B cell (primary cell): ENCODE data around the gene CAMK2D.

Source experiments
- EZH2 ChIP-seq: IDR thresholded peaks from 2 replicates; pipeline ENCODE4 v1.6.1; 2012; ENCODE audit warnings: borderline replicate concordance, low read depth, mild to moderate bottlenecking, moderate library complexity, low read length; ENCODE audit not compliant: insufficient read depth, poor library complexity, severe bottlenecking
- TF ChIP-seq, protein P1 (sequence below): fragments of 200-600 bp; IDR thresholded peaks from one replicate; pipeline ENCODE4 v1.8.0; 2022; ENCODE audit warnings: antibody characterized with exemption, mild to moderate bottlenecking

DNA sequence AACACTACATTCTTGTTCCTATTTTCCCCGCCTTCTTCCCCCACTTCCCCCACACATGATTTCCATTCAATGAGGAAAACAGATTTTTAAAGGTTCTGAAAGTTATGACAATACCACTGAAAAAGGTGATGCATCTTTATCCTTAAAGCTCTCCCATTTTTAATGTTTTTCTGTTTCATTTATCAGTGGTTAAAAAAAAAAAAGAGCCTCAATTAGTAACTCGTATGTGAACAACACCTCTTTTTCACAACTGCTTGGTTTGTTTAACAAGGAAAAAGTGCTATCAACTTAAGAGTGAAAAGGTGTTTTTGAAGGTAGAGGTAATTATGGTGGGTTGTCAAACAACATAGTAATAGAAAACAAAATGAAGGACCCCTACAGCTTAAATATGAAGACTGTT, 8.2 kb upstream of the CAMK2D start:
- TF ChIP-seq, protein P1, sequence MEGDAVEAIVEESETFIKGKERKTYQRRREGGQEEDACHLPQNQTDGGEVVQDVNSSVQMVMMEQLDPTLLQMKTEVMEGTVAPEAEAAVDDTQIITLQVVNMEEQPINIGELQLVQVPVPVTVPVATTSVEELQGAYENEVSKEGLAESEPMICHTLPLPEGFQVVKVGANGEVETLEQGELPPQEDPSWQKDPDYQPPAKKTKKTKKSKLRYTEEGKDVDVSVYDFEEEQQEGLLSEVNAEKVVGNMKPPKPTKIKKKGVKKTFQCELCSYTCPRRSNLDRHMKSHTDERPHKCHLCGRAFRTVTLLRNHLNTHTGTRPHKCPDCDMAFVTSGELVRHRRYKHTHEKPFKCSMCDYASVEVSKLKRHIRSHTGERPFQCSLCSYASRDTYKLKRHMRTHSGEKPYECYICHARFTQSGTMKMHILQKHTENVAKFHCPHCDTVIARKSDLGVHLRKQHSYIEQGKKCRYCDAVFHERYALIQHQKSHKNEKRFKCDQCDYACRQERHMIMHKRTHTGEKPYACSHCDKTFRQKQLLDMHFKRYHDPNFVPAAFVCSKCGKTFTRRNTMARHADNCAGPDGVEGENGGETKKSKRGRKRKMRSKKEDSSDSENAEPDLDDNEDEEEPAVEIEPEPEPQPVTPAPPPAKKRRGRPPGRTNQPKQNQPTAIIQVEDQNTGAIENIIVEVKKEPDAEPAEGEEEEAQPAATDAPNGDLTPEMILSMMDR: no peak
- no peak for TF ChIP-seq EZH2
